Stimulated activated CD4-positive, alpha-beta T cell treated with anti-CD3 and anti-CD28 coated beads, Interleukin-4, amount 100 ng/mL, for 48 hours (primary cell): ENCODE measurements around the gene DNMT3B.

Source experiments
- DNase-seq, 2 donors: peaks; one replicate each; pipeline ENCODE4 v3.0.0-alpha.2; 2020; ENCODE audit warnings: low read depth in 2 of 2

DNMT3B gene

DNA sequence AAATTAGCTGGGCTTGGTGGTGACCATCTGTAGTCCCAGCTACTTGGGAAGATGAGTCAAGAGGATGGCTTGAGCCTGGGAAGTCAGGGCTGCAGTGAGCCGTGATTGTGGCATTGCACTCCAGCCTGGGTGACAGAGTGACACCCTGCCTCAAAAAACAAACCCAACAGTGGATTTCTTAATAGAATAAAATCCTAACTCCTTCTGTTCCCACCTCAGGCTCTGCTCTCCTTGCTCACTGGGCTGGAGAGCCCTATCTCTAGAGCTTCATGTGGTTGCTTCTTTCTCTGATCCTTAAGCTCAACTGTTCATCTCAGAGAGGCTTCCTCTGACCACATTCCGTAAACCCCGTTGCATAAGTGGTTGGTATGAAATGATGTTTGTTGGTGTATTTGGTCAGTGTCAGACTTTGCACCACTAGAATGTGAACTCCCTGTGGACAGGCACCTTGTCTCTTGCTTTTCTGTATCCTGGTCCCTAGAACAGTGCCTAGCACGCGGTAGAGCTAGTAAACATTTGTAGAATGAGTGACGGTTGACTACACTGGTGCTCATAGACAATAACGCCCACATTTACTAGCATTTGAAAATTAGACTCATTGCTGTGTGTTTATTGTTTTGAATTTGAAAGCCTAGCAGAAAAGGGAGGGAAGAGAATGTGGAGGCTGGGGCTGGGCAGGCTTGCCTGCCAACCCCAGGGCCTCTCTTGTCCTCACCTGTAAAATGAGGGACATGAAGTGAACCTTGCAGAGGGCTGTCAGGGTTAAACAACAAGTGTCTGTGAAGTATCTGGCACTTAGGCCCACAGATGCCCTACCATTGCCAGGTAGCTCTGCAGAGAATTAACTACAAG lies 61.8 kb downstream of the DNMT3B start:
- no peak for DNase-seq

DNA sequence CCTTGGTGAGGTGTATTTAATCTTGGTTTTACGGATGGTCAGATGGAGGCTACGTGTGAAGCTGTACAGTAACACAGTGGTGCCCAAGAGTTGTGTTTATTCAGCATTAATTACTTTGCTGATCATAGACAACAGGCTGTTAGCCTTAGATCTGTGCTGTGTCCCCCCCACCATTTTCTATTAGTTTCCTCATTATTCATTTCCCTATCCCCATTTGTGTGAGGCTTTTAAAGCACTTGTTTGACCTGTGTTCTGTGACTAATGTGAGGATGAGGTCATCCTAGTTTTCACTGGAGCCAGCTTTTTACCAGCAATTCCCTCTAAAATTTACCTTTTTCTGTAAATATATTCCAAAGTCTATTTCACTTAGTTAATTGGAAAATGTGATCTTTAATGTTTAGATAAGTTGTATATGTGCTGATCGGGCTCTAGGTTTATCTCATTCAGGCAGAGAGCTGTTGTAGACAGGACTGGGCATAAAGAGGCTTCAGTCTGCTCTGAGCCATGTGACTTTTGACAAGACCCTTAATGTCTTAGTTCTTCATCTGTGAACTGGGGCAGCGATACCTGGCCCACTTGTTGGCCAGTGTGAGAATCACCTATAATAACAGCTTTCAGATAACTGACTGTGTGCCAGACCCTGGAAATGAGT lies 66.0 kb downstream of the DNMT3B start:
- no peak for DNase-seq

DNA sequence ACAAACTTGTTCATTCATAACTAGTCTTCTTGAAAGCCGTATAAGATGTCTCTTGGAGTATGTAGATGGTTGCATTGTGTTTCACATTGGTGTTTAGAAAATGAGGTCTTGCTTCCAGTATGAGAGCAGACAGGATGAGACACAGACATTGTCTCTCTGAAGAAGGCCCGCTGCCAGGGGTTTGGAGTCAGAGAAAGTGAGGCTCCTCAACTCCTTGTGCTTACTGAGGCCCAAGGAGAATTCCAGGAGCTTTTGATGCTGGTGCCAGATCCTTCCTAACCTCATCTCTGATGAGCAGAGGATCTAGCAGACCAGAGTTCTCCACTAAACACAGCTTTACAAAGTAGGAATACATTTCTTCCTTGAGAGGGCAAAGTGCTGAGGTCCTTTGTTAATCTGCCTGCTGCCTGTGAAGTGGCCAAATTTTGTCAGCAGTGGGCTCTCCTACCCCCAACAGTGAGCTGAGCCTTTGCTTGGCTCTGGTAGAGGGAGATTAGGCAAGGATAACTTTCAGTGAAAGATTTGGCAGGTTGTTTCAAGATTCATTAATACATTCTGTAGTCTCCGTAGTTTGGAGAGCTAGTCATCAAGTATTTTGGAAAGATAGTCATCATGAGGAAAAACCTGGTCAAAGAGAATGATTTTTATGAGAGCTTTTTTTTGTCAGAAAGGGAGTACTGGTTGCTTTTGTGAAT lies 67.3 kb downstream of the DNMT3B start:
- DNase-seq = no peak

DNA sequence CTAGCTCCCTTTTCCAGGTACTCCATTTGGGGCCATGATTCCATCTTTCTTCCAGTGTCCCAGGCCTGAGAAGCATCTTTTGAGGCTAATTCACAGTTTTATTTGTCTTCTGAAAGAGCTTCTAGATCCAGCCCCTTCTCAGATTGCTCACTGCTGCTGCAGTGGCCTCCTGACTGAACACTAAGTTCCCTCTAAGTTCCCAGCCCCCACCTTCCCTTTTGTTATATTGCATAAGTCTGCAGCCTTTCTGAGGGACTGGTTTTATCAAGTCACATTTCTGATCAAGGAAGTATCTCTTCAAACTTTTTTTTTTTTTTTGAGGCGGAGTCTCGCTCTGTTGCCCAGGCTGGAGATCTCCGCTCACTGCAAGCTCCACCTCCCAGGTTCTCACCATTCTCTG lies 68.3 kb downstream of the DNMT3B start:
- DNase-seq = no peak

DNA sequence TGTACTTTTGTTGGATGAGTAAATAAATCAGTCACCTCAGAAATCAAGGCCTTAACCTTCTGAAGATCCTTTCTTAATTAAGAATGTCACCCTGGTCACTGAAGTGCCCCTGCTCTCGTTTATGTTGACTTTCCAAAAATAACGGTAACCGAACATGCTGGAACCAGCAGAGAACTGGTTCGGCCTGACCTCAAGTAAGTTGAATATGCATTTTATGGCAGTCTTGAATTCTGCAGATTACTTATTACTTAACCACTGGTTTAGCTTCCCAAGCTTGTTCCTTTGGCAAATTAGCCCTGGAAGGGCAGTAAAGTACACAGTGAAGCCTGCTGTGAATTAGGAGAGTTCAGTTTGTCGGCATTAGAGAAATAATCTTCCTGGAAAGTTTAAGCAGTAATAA lies 69.8 kb downstream of the DNMT3B start:
- no peak for DNase-seq

DNA sequence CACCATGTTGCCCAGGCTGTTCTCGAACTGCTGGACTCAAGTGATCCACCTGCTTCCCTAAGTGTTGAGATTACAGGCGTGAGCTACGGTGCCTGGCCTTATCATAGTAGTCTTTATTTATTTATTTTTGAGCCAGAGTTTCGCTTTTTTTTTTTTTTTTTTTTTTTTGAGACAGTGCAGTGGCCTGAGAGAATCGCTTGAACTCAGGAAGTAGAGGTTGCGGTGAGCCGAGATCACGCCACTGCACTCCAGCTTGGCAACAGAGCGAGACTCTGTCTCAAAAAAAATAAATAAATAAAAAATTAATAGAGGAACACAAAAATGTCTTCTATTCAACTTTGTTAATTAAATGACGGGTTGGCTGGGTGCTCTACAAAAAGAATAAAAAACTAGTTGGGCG lies 70.5 kb downstream of the DNMT3B start:
- DNase-seq = no peak

DNA sequence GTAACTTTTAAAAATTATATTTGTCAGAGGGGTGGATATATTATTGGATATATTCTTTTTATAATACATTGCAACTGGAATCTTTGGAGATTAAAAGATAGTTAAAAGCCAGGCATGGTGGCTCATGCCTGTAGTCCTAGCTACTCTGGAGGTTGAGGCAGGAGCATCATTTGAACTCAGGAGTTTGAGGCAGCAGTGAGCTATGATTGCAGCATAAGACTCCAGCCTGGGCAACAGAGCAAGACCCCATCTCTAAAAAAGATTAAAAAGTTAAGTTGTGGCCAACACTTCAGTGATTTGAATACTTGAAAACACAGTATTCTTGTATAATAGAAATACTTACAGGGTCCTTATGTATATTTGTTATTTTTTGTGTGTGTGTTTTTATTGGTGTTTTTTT lies 72.8 kb downstream of the DNMT3B start:
- no peak for DNase-seq

DNA sequence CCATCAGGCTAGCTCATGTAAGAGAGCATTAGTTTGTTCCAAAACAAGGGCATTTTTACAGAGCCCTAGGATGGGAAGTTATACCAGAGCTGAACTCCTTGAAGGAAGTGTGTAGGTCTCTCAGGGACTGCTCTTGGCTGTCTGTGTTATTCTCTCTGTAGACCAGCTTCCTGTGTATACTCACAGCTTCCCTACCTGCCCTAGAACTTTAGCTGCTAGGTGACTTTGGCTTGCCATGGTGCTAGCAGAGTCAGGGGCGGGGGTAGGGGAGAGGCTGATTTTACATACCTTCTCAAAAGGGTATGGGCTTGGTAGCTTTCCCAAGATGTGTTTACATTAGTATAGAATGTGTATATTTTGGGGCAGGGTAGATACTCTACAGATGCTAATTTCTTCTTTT lies 75.0 kb downstream of the DNMT3B start:
- no peak for DNase-seq

DNA sequence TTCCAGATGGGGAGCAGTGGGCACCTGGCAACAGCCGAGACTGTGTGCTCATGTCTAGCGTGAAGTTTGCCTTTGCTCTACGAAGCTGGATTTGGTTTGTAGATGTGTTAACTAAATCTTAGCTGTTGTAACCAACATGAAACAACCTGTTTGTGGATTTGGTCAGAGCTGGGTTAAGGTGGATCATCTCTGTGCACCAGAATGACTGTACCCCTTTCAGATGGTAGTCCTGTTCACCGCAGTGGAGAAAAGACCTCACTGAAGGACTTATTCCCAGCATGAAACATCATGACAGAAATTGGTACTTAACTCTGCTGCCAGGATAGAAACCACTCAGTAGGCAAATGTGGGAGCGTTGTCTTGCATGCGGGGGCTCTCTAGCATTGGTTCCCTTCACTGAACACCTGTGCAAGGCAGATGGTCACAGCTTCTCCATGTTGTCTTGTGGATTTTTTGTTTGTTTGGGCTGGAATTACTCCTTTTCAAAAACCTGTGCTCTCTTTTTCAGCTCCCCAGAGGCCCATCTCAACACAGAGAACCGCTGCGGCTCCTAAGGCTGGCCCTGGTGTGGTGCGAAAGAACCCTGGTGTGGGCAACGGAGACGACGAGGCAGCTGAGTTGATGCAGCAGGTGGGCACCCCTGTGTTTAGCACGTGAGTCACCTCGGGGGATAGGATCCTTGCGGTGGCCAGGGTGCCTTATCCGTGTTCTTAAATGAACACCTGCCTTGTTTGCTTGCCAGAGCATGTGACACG lies 77.2 kb downstream of the DNMT3B start:
- DNase-seq = no peak

DNA sequence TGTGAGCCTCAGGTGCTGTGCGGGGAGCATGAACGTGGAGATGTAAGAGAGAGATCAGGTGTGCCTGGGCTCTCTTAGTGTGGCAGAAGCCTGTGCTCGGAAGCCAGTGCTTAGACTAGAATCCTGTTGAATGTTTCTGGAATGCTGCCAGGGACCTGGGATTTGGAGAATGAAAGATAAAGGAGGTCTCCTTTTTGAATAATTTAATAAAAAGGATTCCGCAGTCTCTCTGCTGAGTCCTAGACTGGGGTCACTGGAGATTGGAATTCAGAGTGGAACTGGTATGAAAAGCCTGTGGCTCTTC lies 77.7 kb downstream of the DNMT3B start:
- DNase-seq = no peak

DNA sequence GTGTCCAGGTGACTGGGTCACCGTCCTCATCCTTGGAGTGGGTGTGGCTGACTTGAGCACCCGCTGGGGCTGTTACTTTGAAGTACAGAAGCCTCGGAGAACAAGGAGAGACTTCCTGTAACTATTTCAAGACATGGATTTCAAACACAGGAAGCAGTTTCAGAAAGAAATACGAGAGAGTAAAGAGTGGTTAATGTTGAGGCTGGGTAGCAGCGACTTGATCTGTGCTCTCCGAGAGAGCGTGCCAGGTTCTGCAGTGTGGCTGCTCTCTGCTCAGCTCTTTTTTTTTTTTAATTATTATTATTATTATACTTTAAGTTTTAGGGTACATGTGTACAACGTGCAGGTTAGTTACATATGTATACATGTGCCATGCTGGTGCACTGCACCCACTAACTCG lies 79.0 kb downstream of the DNMT3B start:
- no peak for DNase-seq

DNA sequence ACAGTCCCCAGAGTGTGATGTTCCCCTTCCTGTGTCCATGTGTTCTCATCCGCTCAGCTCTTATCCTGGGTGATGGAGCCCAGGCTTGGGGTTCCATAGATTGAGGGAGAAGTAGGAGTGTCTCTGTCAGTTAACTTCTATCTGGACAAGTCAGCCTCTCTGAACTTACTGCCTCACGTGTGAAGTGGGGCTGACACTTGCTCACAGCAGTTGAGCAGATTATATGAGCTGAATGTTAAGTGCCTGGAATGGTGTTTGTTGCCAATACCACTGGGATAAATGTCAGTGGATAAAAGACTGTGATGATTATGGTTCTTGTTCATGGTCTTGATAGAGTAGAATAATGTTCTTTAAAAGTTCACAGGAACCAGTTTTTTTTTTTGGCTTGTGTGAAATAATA lies 79.4 kb downstream of the DNMT3B start:
- DNase-seq = no peak

DNA sequence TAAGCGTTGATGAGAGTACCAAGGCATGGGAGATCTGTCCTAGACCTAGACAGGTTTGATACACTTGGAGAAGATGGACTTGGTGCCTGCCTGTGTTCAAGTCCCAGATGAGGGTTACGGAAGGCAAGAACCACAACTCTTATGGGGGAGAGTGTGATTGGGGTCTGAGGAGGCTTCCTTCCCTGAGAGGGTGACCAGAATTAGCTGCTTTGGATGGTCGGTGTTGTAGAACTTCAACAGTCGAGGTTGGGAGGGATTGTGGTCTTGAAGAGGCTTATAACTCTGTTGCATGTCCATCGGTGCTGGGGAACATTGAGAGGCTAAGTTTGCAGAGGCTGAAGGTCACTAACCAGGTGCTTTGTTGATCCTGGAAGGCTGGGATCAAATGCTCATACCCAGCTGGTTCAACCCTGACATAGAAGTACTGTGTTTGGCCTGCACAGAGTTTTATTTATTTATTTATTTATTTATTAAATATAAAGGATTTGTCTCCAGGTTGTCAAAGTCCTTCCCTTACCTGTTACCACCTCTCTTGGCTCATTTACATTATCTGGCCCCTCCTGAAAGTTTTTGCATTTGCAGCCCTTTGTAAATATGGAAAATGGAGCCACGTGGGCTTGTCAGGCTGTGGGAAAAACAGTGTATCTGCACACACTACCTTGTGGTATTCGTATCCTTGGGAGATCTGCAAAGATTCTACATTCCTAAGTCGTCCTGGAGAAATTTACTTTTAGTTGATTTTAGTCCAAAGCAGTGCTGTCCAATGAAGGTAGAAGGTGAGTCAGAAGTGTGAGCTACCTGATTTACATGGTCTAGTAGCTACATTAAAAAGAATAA lies 80.7 kb downstream of the DNMT3B start:
- no peak for DNase-seq

DNA sequence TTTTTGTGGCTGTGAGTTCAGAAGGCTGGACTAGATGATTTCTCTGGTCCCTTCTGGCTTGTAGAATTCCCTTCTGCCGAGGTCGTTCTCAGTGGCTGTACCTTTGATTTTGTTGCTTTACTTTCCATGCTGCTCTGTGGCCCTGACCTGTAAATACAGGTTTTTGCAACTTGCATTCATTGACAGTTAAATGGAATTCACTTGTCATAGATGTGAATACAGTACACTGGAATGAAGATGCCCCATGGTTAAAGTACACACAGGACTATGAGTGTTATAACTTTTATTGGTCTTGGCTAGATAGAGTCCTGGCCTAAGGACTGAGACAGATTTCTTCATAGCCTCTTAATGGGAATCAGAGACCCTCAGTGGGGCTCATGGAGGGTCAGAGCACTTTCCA lies 83.6 kb downstream of the DNMT3B start:
- DNase-seq = no peak

DNA sequence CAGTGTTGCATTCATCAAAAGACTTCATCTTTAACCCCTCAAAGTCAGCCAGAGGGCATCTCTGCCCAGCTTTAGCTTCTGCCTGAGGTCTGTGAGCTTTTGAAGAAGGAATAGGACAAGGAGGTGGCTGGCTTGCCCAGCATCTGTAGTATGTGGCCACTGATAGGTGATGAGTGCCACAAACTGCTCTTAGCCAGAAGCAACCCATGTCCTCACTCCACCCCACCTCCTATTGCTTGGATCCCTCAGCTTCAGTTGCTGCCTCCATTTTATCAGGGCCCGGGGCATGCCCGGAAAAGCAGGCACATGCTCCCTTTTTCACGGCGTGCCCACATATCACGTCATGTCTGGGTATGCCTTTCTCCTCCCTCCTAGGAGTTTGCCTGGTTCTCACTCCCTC lies 84.7 kb downstream of the DNMT3B start:
- no peak for DNase-seq

DNA sequence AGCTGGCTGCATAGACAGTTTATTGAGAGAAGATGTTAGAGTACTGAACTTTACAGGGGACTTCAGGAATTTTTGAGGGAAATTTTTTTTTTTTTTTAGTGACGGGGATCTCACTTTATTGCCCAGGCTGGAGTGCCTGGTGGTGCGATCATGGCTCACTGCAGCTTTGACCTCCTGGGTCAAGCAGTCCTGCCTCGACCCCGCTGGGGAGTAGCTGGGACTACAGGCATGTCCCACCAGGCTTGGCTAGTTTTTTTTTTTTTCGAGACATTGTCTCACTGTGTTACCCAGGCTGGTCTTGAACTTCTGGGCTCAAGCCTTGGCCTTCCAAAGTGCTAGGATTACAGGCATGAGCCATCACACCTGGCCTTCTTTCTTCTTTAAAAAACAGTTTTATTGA lies 85.8 kb downstream of the DNMT3B start:
- DNase-seq = no peak

DNA sequence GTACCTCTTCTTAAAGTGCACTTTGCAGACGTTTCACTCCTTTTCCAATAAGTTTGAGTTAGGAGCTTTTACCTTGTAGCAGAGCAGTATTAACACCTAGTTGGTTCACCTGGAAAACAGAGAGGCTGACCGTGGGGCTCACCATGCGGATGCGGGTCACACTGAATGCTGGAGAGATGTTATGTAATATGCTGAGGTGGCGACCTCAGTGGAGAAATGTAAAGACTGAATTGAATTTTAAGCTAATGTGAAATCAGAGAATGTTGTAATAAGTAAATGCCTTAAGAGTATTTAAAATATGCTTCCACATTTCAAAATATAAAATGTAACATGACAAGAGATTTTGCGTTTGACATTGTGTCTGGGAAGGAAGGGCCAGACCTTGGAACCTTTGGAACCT lies 86.7 kb downstream of the DNMT3B start:
- DNase-seq = no peak

DNA sequence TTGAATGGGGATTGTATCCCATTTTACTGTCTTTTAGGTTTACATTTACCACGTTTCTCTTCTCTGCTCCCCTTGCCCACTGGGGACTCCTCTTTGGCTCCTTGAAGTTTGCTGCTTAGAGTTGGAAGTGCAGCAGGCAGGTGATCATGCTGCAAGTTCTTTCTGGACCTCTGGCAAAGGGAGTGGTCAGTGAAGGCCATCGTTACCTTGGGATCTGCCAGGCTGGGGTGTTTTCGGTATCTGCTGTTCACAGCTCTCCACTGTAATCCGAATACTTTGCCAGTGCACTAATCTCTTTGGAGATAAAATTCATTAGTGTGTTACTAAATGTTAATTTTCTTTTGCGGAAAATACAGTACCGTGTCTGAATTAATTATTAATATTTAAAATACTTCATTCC lies 87.4 kb downstream of the DNMT3B start:
- DNase-seq = no peak

DNA sequence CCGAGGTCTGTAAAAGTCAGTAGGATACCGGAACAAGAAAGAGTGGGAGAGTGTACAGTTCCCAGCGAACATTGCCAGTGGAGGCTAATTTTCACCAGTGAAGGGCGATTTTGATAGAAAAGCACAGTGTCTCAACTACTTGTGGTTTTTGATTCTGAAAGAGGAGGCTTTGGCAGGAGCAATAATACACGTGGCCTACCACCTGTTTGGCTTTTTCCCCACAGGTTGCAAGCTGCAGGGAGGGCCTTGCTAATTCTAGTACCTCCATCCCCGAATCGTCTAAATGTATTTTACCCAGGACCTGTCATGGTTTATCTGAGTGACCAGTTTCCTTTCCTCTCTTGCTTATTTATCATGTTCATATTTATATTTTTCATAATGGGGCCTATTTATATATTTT lies 93.2 kb downstream of the DNMT3B start:
- DNase-seq = no peak

DNA sequence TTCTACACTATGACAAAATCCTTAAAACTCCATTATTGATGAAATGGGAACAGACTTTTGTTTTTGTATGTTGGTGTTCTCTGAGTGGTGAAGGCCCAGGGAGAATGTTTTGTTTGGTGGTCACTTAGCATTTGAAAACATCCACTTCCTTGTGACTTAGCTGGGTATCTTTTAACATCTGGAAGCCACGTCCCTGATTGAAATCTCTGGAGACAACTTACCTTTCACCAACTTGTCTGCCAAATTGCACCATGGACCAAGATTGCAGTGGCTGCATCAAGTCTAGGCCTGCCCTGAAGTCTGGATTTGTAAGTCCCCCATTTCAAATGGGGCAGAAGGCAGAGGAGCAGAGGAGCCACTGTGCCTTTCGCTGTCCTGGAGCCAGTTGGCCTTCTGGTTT lies 96.0 kb downstream of the DNMT3B start:
- DNase-seq = no peak
